HepG2 (cell line): Measurements from ENCODE around the gene HHATL. TPM values are rescaled to one million over a fixed set of nuclear protein-coding genes. Genes with fewer than 3 reads are reported as not detected.
A peak's percentile ranks its signal among the peaks of the same experiment; 100 is the strongest.

Experiments used
- ATAC-seq: fragments of 200-7000 bp; cut with Tn5 transposase; 3 replicates; pipeline ENCODE4 v1.9.1; 2020; ENCODE audit warnings: mild to moderate bottlenecking, moderate library complexity
- BruUV-seq: library from RNA; stranded (reverse); fragments of 400-500 nt; replicated peaks from 2 replicates; lab custom pipeline; 2021; lab: Mats Ljungman, UMichigan
- CTCF ChIA-PET: fragments of 300-600 bp; formaldehyde crosslinking; extraction: SDS; loops from one replicate; lab custom pipeline; 2021; ENCODE audit warnings: low total read pairs, inconsistent platforms, low intra/inter-chr PET ratio; lab: Yijun Ruan, JAX
- POLR2A ChIA-PET: fragments of 350-600 bp; sonication (Branson Sonifier 250); formaldehyde crosslinking; loops from one replicate; lab custom pipeline; 2020; ENCODE audit warnings: antibody characterized with exemption, inconsistent platforms; lab: Yijun Ruan, JAX
- DNase-seq: peaks from one replicate; pipeline ENCODE4 v3.0.0-alpha.2; 2015; ENCODE audit warnings: low spot score
- FAIRE-seq: peaks from 3 replicates; lab custom pipeline; 2011; peaks lifted over from hg19 to GRCh38; lab: Jason Lieb, UNC
- H2AFZ ChIP-seq: one replicate; pipeline ENCODE4 v1.6.1; 2011; ENCODE audit warnings: low read length, inconsistent platforms
- H3K27ac ChIP-seq: fragments of 300-600 bp; 3 replicates; pipeline ENCODE4 v1.8.0; 2011; ENCODE audit warnings: mixed run types, mild to moderate bottlenecking, mixed read lengths, low read length, inconsistent platforms; ENCODE audit not compliant: insufficient read depth; ENCODE audit errors: extremely low read length
- H3K27me3 ChIP-seq, 2 experiments: fragments of 200-600 bp in 1 of 2; 2 replicates in 1 of 2; 3 replicates in 1 of 2; pipeline versions ENCODE4 v1.6.0 to v1.8.0; 2011; ENCODE audit warnings: low read length in 2 of 2, mild to moderate bottlenecking in 2 of 2, moderate library complexity in 2 of 2, inconsistent platforms in 1 of 2; ENCODE audit not compliant: insufficient read depth in 2 of 2, control insufficient read depth in 1 of 2
- H3K36me3 ChIP-seq, 2 experiments: fragments of 200-600 bp in 1 of 2; replicated peaks in 1 of 2; 2 replicates in 1 of 2; 3 replicates in 1 of 2; pipeline versions ENCODE4 v1.5.1 to v1.8.0; 2011; ENCODE audit warnings: low read length in 2 of 2, inconsistent platforms in 1 of 2; ENCODE audit not compliant: insufficient read depth in 2 of 2, control insufficient read depth in 1 of 2
- H3K4me1 ChIP-seq: 2 replicates; pipeline ENCODE4 v1.5.1; 2012; ENCODE audit warnings: low read length, inconsistent platforms; ENCODE audit not compliant: insufficient read depth
- H3K4me2 ChIP-seq: 2 replicates; pipeline ENCODE4 v1.6.0; 2011; ENCODE audit warnings: low read depth, low read length, inconsistent platforms
- H3K4me3 ChIP-seq, 3 experiments: fragments of 200-600 bp in 1 of 3; sonication (generic), shearing (Covaris generic) in 1 of 3; replicated peaks in 1 of 3; 2 replicates each; pipeline ENCODE4 v1.5.1; 2011 to 2016; ENCODE audit warnings: low read length in 3 of 3, inconsistent platforms in 2 of 3, low read depth in 2 of 3, mild to moderate bottlenecking in 2 of 3, control low read depth in 1 of 3, mixed read lengths in 1 of 3; ENCODE audit not compliant: insufficient read depth in 1 of 3
- H3K79me2 ChIP-seq: one replicate; pipeline ENCODE4 v1.6.1; 2011; ENCODE audit warnings: low read length, inconsistent platforms; ENCODE audit not compliant: insufficient read depth
- H3K9ac ChIP-seq: 2 replicates; pipeline ENCODE4 v1.6.0; 2011; ENCODE audit warnings: mild to moderate bottlenecking, low read depth, low read length, inconsistent platforms; ENCODE audit not compliant: insufficient read depth
- H3K9me3 ChIP-seq: 2 replicates; pipeline ENCODE4 v1.5.1; 2012; ENCODE audit warnings: mild to moderate bottlenecking, low read length
- H4K20me1 ChIP-seq: 2 replicates; pipeline ENCODE4 v1.6.0; 2011; ENCODE audit warnings: inconsistent platforms, mild to moderate bottlenecking, low read length, moderate library complexity; ENCODE audit not compliant: insufficient read depth
- CHCHD3 ChIP-seq: sonication (generic); formaldehyde crosslinking; IDR thresholded peaks from 2 replicates; pipeline ENCODE4 v1.8.0; 2022; ENCODE audit warnings: mild to moderate bottlenecking, missing genetic modification reagents, moderate library complexity
- CREB1 ChIP-seq, 2 experiments: fragments of 450-650 bp in 1 of 2; IDR thresholded peaks; 2 replicates each; pipeline ENCODE4 v1.6.1; 2016 to 2017; ENCODE audit warnings: control low read depth in 1 of 2, mild to moderate bottlenecking in 1 of 2, missing compliant biosample characterization in 1 of 2, missing genetic modification characterization in 1 of 2
- MAFF ChIP-seq: IDR thresholded peaks from 2 replicates; pipeline ENCODE4 v1.6.1; 2011; ENCODE audit warnings: low read depth, low read length, improper control_type of control experiment
- MAFK ChIP-seq, 2 experiments: IDR thresholded peaks in 1 of 2; conservative IDR thresholded peaks in 1 of 2; 2 replicates each; pipeline ENCODE4 v1.6.1; 2011; ENCODE audit warnings: improper control_type of control experiment in 2 of 2, low read length in 2 of 2
- MAX ChIP-seq: IDR thresholded peaks from 2 replicates; pipeline ENCODE4 v1.6.1; 2012; ENCODE audit warnings: inconsistent platforms
- ZBTB37 ChIP-seq: sonication (generic); formaldehyde crosslinking; IDR thresholded peaks from 2 replicates; pipeline ENCODE4 v1.4.0; 2020; ENCODE audit warnings: mild to moderate bottlenecking, missing genetic modification reagents
- ZNF431 ChIP-seq: sonication (generic); formaldehyde crosslinking; IDR thresholded peaks from 2 replicates; pipeline ENCODE4 v1.9.0; 2022; ENCODE audit warnings: missing genetic modification reagents, low read depth, mild to moderate bottlenecking, borderline replicate concordance
- ZNF550 ChIP-seq: sonication (generic); formaldehyde crosslinking; IDR thresholded peaks from 2 replicates; pipeline ENCODE4 v1.4.0; 2020; ENCODE audit warnings: mild to moderate bottlenecking, missing genetic modification reagents, borderline replicate concordance
- WGBS: methylation state at CpG from one replicate; pipeline ENCODE4 v1.1.6; 2017; ENCODE audit warnings: low lambda C conversion rate; 5-methylcytosine and 5-hydroxymethylcytosine counted together
- in situ Hi-C: cut with HindIII; loops from 2 replicates; pipeline ENCODE4 v1.10.0; 2017; ENCODE audit warnings: low pct_unique_long_range_greater_than_20kb; ENCODE audit not compliant: extremely low pct_ligation_motif_present
- intact Hi-C: fragments of 100-400 bp; cut with micrococcal nuclease; formaldehyde crosslinking; loops from one replicate; pipeline ENCODE4 v1.10.0; 2022; ENCODE audit not compliant: unreplicated experiment
- polyA plus RNA-seq, 8 experiments: library from polyadenylated mRNA; depleted of rRNA in 3 of 8; stranded (reverse) in 7 of 8; unstranded in 1 of 8; fragments of >200 nt; fragmentation: Illumina TruSeq in 4 of 8; extraction: Trizol in 4 of 8; gene quantifications; 2 replicates each; pipeline versions ENCODE4 v1.2.1 to v1.2.3, GENCODE V29; 2011 to 2016; ENCODE audit warnings: low read depth in 4 of 8, missing spikeins in 1 of 8, mixed read lengths in 1 of 8; ENCODE audit not compliant: insufficient read depth in 1 of 8
- total RNA-seq, 5 experiments: library from RNA; depleted of rRNA; stranded (reverse); fragments of >200 nt; fragmentation: Illumina TruSeq; extraction: Trizol; gene quantifications; 2 replicates each; pipeline ENCODE4 v1.2.3, GENCODE V29; 2016; ENCODE audit warnings: low read depth in 1 of 5

The HHATL gene
- total and polyA plus RNA-seq, 2 of the 13 experiments (the other 11 are each of a cell fraction or from before 2014, with no cell fraction given), result 0.26 TPM; not detected in 1

- TF ChIP-seq CHCHD3 (CRISPR knock-in tag), result no peak
- TF ChIP-seq ZNF431 (CRISPR knock-in tag), result no peak
- TF ChIP-seq ZNF550 (CRISPR knock-in tag), result no peak
- H3K4me3 ChIP-seq, result no peak overlapping the region
- H3K79me2 ChIP-seq, result no peaks in the 10 kb centered on the region
- peaks cover 7 to 12% of the 10 kb centered on the region in 2 experiments; a peak in 3 of 5 replicates for H3K27me3 ChIP-seq
- no peaks in the 10 kb centered on the region for H4K20me1 ChIP-seq
- CTCF ChIA-PET, result no interaction called here
- intact Hi-C loops, result no loop called here
- no peak overlapping the region for H3K27ac ChIP-seq
- 83% methylated on average over 1 of the region's 10 CpGs for WGBS
- POLR2A ChIA-PET, result no interaction called here
- BruUV-seq, result no TSS peak
- ATAC-seq, result no peak
- H3K9me3 ChIP-seq, result no peaks in the 10 kb centered on the region
- FAIRE-seq, result no peak
- H3K4me1 ChIP-seq, result no peaks in the 10 kb centered on the region
- in situ Hi-C loops, result no loop called here
- no peak overlapping the region for H3K4me2 ChIP-seq
- no peaks in the 10 kb centered on the region for H3K36me3 ChIP-seq
- no peak for DNase-seq
- H3K9ac ChIP-seq, result no peak overlapping the region
- no peak overlapping the region for H2AFZ ChIP-seq
Measured at GRCh38 chr3:42699511-42699971, 3.1 kb downstream of the HHATL start.

- H3K27me3 ChIP-seq, result peaks cover 7 to 12% of the 10 kb centered on the region in 2 experiments; a peak in 3 of 5 replicates
- intact Hi-C loops, result no loop called here
- no peak overlapping the region for H3K27ac ChIP-seq
- no peaks in the 10 kb centered on the region for H4K20me1 ChIP-seq
- WGBS, result 5% methylated on average over 7 of the region's 9 CpGs
- ChIA-PET POLR2A (no interaction called here), CTCF (no interaction called here)
- in situ Hi-C loops, result no loop called here
- no peak for FAIRE-seq
- H3K79me2 ChIP-seq, result no peaks in the 10 kb centered on the region
- no peak overlapping the region for H3K9ac ChIP-seq
- H3K36me3 ChIP-seq, result no peaks in the 10 kb centered on the region
- no peak for ATAC-seq
- H3K4me1 ChIP-seq, result no peaks in the 10 kb centered on the region
- DNase-seq, result no peak
- BruUV-seq, result no TSS peak
- no peak overlapping the region for H3K4me3 ChIP-seq
- H3K9me3 ChIP-seq, result no peaks in the 10 kb centered on the region
- no peak overlapping the region for H2AFZ ChIP-seq
- H3K4me2 ChIP-seq, result no peak overlapping the region
- 0 out of 2 replicates have a peak, but pooled peaks have one; percentile 19 for TF ChIP-seq MAX
- peak; percentile 77 for TF ChIP-seq MAFF
- 0 out of 2 replicates have a peak, but pooled peaks have one; percentile 9 for TF ChIP-seq CREB1 (IDR thresholded peaks at IDR 0.05)
- no peak for TF ChIP-seq CREB1 (CRISPR knock-in tag; IDR thresholded peaks at IDR 0.05)
- TF ChIP-seq MAFK (conservative IDR thresholded peaks at IDR 0.05 in 1 of 2, IDR thresholded peaks at IDR 0.05 in 1 of 2; ENCODE audit: low read length in 2 of 2), result peak; percentile 77
- no peak for TF ChIP-seq ZBTB37 (CRISPR knock-in tag)
Measured at GRCh38 chr3:42698911-42699230, 3.7 kb downstream of the HHATL start.
